ENCODE data around the gene CHST10. TPM values are rescaled to one million over a fixed set of nuclear protein-coding genes. Genes with fewer than 3 reads are reported as not detected.
"Not testable (repeated sequence)": the region's sequence is repeated elsewhere in the genome, so short reads cannot be mapped to it uniquely, and the experiment has no call there.

CHST10 gene
- 10 to 100 TPM in 1 of 3 donors, 1 to 10 TPM in 2; 5.0 to 10.3 (median 7.1) TPM for polyA plus RNA-seq

GRCh38 chr2:100416935-100417710 is at the start of gene CHST10:
TSS of gene CHST10 (minus strand) at chr2:100417668. CDS start at chr2:100406675, 10,993 bp downstream.
- Mint-ChIP-seq H3K27ac (peak within 1 kb of the TSS; percentile 1 to 81 (median 70)), H3K36me3 (no peaks in the 10 kb centered on the region), H3K27me3 (ENCODE audit: low read depth in 3 of 3) (no peaks in the 10 kb centered on the region), H3K4me3 (peak within 1 kb of the TSS; percentile 90 to 95 (median 93)), H3K9me3 (no peaks in the 10 kb centered on the region), H3K4me1 (peaks cover 17 to 31% of the 10 kb centered on the region in 2 donors)
- DNase-seq: peak; percentile 59 to 66 (median 64)

GRCh38 chr2:100460904-100461530 is 43.5 kb upstream of the CHST10 start:
- peaks cover 0 to 7% (median 5%) of the 10 kb centered on the region in 3 donors for H3K27me3 Mint-ChIP-seq (ENCODE audit: low read depth in 3 of 3)
- H3K4me1 Mint-ChIP-seq: no peaks in the 10 kb centered on the region
- H3K36me3 Mint-ChIP-seq: no peaks in the 10 kb centered on the region
- DNase-seq: no peak
- H3K4me3 Mint-ChIP-seq: no peak overlapping the region
- H3K27ac Mint-ChIP-seq: no peak overlapping the region
- peaks cover 2 to 15% (median 9%) of the 10 kb centered on the region in 6 donors for H3K9me3 Mint-ChIP-seq

- H3K4me3 Mint-ChIP-seq; H3K27ac Mint-ChIP-seq; DNase-seq; H3K4me1 Mint-ChIP-seq; H3K36me3 Mint-ChIP-seq; H3K27me3 Mint-ChIP-seq (ENCODE audit: low read depth in 3 of 3): not testable (repeated sequence)
- peaks cover 3 to 15% (median 9%) of the 10 kb centered on the region in 6 donors for H3K9me3 Mint-ChIP-seq
Measured at GRCh38 chr2:100456357-100456756, 38.9 kb upstream of the CHST10 start.

GRCh38 chr2:100453853-100454252 is 36.4 kb upstream of the CHST10 start:
- Mint-ChIP-seq H3K27ac (no peak overlapping the region), H3K36me3 (no peaks in the 10 kb centered on the region), H3K27me3 (ENCODE audit: low read depth in 3 of 3) (peaks cover 2 to 4% (median 2%) of the 10 kb centered on the region in 3 donors), H3K9me3 (peaks cover 3 to 8% (median 5%) of the 10 kb centered on the region in 6 donors), H3K4me3 (no peak overlapping the region), H3K4me1 (no peaks in the 10 kb centered on the region)
- no peak for DNase-seq

- Mint-ChIP-seq H3K9me3 (peaks cover 1 to 3% (median 1%) of the 10 kb centered on the region in 6 donors), H3K27me3 (ENCODE audit: low read depth in 3 of 3) (peaks cover 2 to 3% (median 2%) of the 10 kb centered on the region in 3 donors), H3K27ac (no peak overlapping the region), H3K4me1 (no peaks in the 10 kb centered on the region), H3K4me3 (no peak overlapping the region), H3K36me3 (no peaks in the 10 kb centered on the region)
- DNase-seq: no peak
Measured at GRCh38 chr2:100451734-100452133, 34.3 kb upstream of the CHST10 start.

- Mint-ChIP-seq H3K4me1 (no peaks in the 10 kb centered on the region), H3K4me3 (no peak overlapping the region), H3K9me3 (peaks cover 0 to 1% (median 0%) of the 10 kb centered on the region in 6 donors), H3K27me3 (ENCODE audit: low read depth in 3 of 3) (peaks cover 2% of the 10 kb centered on the region in 3 donors), H3K36me3 (no peaks in the 10 kb centered on the region), H3K27ac (no peak overlapping the region)
- DNase-seq: no peak
Measured at GRCh38 chr2:100451092-100451491, 33.6 kb upstream of the CHST10 start.

GRCh38 chr2:100446696-100447095 is 29.2 kb upstream of the CHST10 start:
- Mint-ChIP-seq H3K4me3 (no peak overlapping the region), H3K27ac (no peak overlapping the region), H3K9me3 (no peaks in the 10 kb centered on the region), H3K4me1 (no peaks in the 10 kb centered on the region), H3K27me3 (ENCODE audit: low read depth in 3 of 3) (peaks cover 0 to 3% (median 2%) of the 10 kb centered on the region in 3 donors), H3K36me3 (no peaks in the 10 kb centered on the region)
- DNase-seq: no peak

GRCh38 chr2:100437751-100438150 is 20.3 kb upstream of the CHST10 start:
- Mint-ChIP-seq H3K4me1 (no peaks in the 10 kb centered on the region), H3K27ac (no peak overlapping the region), H3K36me3 (no peaks in the 10 kb centered on the region), H3K9me3 (no peaks in the 10 kb centered on the region), H3K4me3 (no peak overlapping the region), H3K27me3 (ENCODE audit: low read depth in 3 of 3) (peaks cover under 1 to 8% (median 5%) of the 10 kb centered on the region in 3 donors)
- no peak for DNase-seq

GRCh38 chr2:100429726-100430125 is 12.3 kb upstream of the CHST10 start:
- Mint-ChIP-seq H3K9me3 (no peaks in the 10 kb centered on the region), H3K27ac (no peak overlapping the region), H3K4me1 (no peaks in the 10 kb centered on the region), H3K27me3 (ENCODE audit: low read depth in 3 of 3) (peaks cover 4 to 7% (median 6%) of the 10 kb centered on the region in 3 donors), H3K4me3 (no peak overlapping the region), H3K36me3 (no peaks in the 10 kb centered on the region)
- DNase-seq: no peak

GRCh38 chr2:100427627-100428258 is 10.3 kb upstream of the CHST10 start:
- peak; percentile 18 to 48 (median 21) for DNase-seq
- Mint-ChIP-seq H3K4me1 (no peaks in the 10 kb centered on the region), H3K36me3 (no peaks in the 10 kb centered on the region), H3K27ac (no peak overlapping the region), H3K4me3 (no peak overlapping the region), H3K27me3 (ENCODE audit: low read depth in 3 of 3) (peaks cover 3 to 7% (median 5%) of the 10 kb centered on the region in 3 donors), H3K9me3 (no peaks in the 10 kb centered on the region)

- H3K27ac Mint-ChIP-seq: no peak overlapping the region
- peaks cover 2 to 3% (median 2%) of the 10 kb centered on the region in 3 donors for H3K27me3 Mint-ChIP-seq (ENCODE audit: low read depth in 3 of 3)
- no peak overlapping the region for H3K4me3 Mint-ChIP-seq
- H3K4me1 Mint-ChIP-seq: no peaks in the 10 kb centered on the region
- H3K9me3 Mint-ChIP-seq: no peaks in the 10 kb centered on the region
- DNase-seq: no peak
- H3K36me3 Mint-ChIP-seq: no peaks in the 10 kb centered on the region
Measured at GRCh38 chr2:100427111-100427510, 9.6 kb upstream of the CHST10 start.

GRCh38 chr2:100426384-100426720 is 8.9 kb upstream of the CHST10 start:
- DNase-seq: no peak
- Mint-ChIP-seq H3K9me3 (no peaks in the 10 kb centered on the region), H3K4me1 (no peaks in the 10 kb centered on the region), H3K27me3 (ENCODE audit: low read depth in 3 of 3) (peaks cover 2 to 3% (median 2%) of the 10 kb centered on the region in 3 donors), H3K36me3 (no peaks in the 10 kb centered on the region), H3K27ac (no peak overlapping the region), H3K4me3 (no peak overlapping the region)

GRCh38 chr2:100425573-100426383 is 8.3 kb upstream of the CHST10 start:
- no peaks in the 10 kb centered on the region for H3K4me1 Mint-ChIP-seq
- H3K9me3 Mint-ChIP-seq: no peaks in the 10 kb centered on the region
- H3K27ac Mint-ChIP-seq: no peak overlapping the region
- H3K36me3 Mint-ChIP-seq: no peaks in the 10 kb centered on the region
- peaks cover 2 to 3% (median 2%) of the 10 kb centered on the region in 3 donors for H3K27me3 Mint-ChIP-seq (ENCODE audit: low read depth in 3 of 3)
- H3K4me3 Mint-ChIP-seq: no peak overlapping the region
- DNase-seq: no peak
